ENCODE measurements around the gene RPP40.

The RPP40 gene

GRCh38 chr6:4964675-4965561 lies 38.9 kb downstream of the RPP40 start:
- CTCF ChIA-PET: no interaction called here
- POLR2A ChIA-PET: no interaction called here
- no peak for DNase-seq (ENCODE audit: extremely low spot score)
- TF ChIP-seq FOXM1 (IDR thresholded peaks at IDR 0.05; ENCODE audit: borderline replicate concordance) (no peak), FOXK2 (IDR thresholded peaks at IDR 0.05) (no peak), SP1 (IDR thresholded peaks at IDR 0.05) (no peak), SUZ12 (IDR thresholded peaks at IDR 0.05) (no peak), ZNF384 (IDR thresholded peaks at IDR 0.05) (no peak), NFRKB (IDR thresholded peaks at IDR 0.05) (no peak), L3MBTL2 (conservative IDR thresholded peaks at IDR 0.05) (no peak), PKNOX1 (IDR thresholded peaks at IDR 0.05) (no peak), LEF1 (IDR thresholded peaks at IDR 0.05; ENCODE audit: borderline replicate concordance) (no peak), TARDBP (IDR thresholded peaks at IDR 0.05) (no peak), FOXA1 (IDR thresholded peaks at IDR 0.05) (no peak), HDGF (IDR thresholded peaks at IDR 0.05; ENCODE audit: borderline replicate concordance) (no peak), CTBP1 (IDR thresholded peaks at IDR 0.05; ENCODE audit: borderline replicate concordance) (no peak), ARNT (IDR thresholded peaks at IDR 0.05) (no peak), ELF4 (IDR thresholded peaks at IDR 0.05) (no peak), BHLHE40 (IDR thresholded peaks at IDR 0.05; ENCODE audit: borderline replicate concordance) (no peak)

- ChIA-PET CTCF (interaction anchor here (1.3 kb wide), 1 partner anchor 20 kb away, joined by 3 read pairs; no protein-coding TSS in a partner anchor), POLR2A (interaction anchor here (1.0 kb wide), 1 partner anchor 41 kb away, joined by 3 read pairs; the partner anchor contains the start of gene RPP40)
- TF ChIP-seq FOXM1 (IDR thresholded peaks at IDR 0.05; ENCODE audit: borderline replicate concordance) (no peak), FOXA1 (IDR thresholded peaks at IDR 0.05) (no peak), SUZ12 (IDR thresholded peaks at IDR 0.05) (no peak), ELF4 (IDR thresholded peaks at IDR 0.05) (no peak), NFRKB (IDR thresholded peaks at IDR 0.05) (no peak), PKNOX1 (IDR thresholded peaks at IDR 0.05) (no peak), CTBP1 (IDR thresholded peaks at IDR 0.05; ENCODE audit: borderline replicate concordance) (no peak), L3MBTL2 (conservative IDR thresholded peaks at IDR 0.05) (no peak), FOXK2 (IDR thresholded peaks at IDR 0.05) (no peak), ZNF384 (IDR thresholded peaks at IDR 0.05) (no peak), TARDBP (IDR thresholded peaks at IDR 0.05) (no peak), ARNT (IDR thresholded peaks at IDR 0.05) (no peak), LEF1 (IDR thresholded peaks at IDR 0.05; ENCODE audit: borderline replicate concordance) (no peak), HDGF (IDR thresholded peaks at IDR 0.05; ENCODE audit: borderline replicate concordance) (no peak), SP1 (IDR thresholded peaks at IDR 0.05) (no peak), BHLHE40 (IDR thresholded peaks at IDR 0.05; ENCODE audit: borderline replicate concordance) (no peak)
- DNase-seq (ENCODE audit: extremely low spot score): no peak
These were observed 40.9 kb downstream of the RPP40 start for GRCh38 chr6:4962905-4963304.

GRCh38 chr6:4961322-4962168 lies 42.3 kb downstream of the RPP40 start:
- CTCF ChIA-PET: interaction anchor here (1.3 kb wide), 1 partner anchor 19 kb away, joined by 3 read pairs; no protein-coding TSS in a partner anchor
- no peak for DNase-seq (ENCODE audit: extremely low spot score)
- POLR2A ChIA-PET: no interaction called here
- TF ChIP-seq ARNT (IDR thresholded peaks at IDR 0.05): no peak
- TF ChIP-seq FOXA1 (IDR thresholded peaks at IDR 0.05): no peak
- TF ChIP-seq HDGF (IDR thresholded peaks at IDR 0.05; ENCODE audit: borderline replicate concordance): no peak
- no peak for TF ChIP-seq NFRKB (IDR thresholded peaks at IDR 0.05)
- TF ChIP-seq SP1 (IDR thresholded peaks at IDR 0.05): no peak
- TF ChIP-seq ZNF384 (IDR thresholded peaks at IDR 0.05): no peak
- TF ChIP-seq CTBP1 (IDR thresholded peaks at IDR 0.05; ENCODE audit: borderline replicate concordance): no peak
- no peak for TF ChIP-seq FOXK2 (IDR thresholded peaks at IDR 0.05)
- TF ChIP-seq BHLHE40 (IDR thresholded peaks at IDR 0.05; ENCODE audit: borderline replicate concordance): no peak
- TF ChIP-seq TARDBP (IDR thresholded peaks at IDR 0.05): no peak
- TF ChIP-seq LEF1 (IDR thresholded peaks at IDR 0.05; ENCODE audit: borderline replicate concordance): no peak

- DNase-seq (ENCODE audit: extremely low spot score): no peak
- CTCF ChIA-PET: no interaction called here
- POLR2A ChIA-PET: no interaction called here
- no peak for TF ChIP-seq TARDBP (IDR thresholded peaks at IDR 0.05)
- TF ChIP-seq ZNF384 (IDR thresholded peaks at IDR 0.05): no peak
- TF ChIP-seq BHLHE40 (IDR thresholded peaks at IDR 0.05; ENCODE audit: borderline replicate concordance): no peak
- TF ChIP-seq L3MBTL2 (conservative IDR thresholded peaks at IDR 0.05): peak; percentile 43; the same call in 1 of the 2 replicates
- TF ChIP-seq LEF1 (IDR thresholded peaks at IDR 0.05; ENCODE audit: borderline replicate concordance): no peak
These were observed 45.2 kb downstream of the RPP40 start for GRCh38 chr6:4958624-4959023.

GRCh38 chr6:4957521-4958231 lies 46.2 kb downstream of the RPP40 start:
- no peak for TF ChIP-seq FOXK2 (IDR thresholded peaks at IDR 0.05)
- TF ChIP-seq FOXM1 (IDR thresholded peaks at IDR 0.05; ENCODE audit: borderline replicate concordance): no peak
- TF ChIP-seq CTBP1 (IDR thresholded peaks at IDR 0.05; ENCODE audit: borderline replicate concordance): no peak
- DNase-seq (ENCODE audit: extremely low spot score): no peak
- CTCF ChIA-PET: interaction anchor here (0.6 kb wide), 1 partner anchor 77 kb away, joined by 3 read pairs; no protein-coding TSS in a partner anchor
- POLR2A ChIA-PET: interaction anchor here (0.9 kb wide), 1 partner anchor 16 kb away, joined by 4 read pairs; no protein-coding TSS in a partner anchor

Data from HEK293T (cell line).